Epithelial cell of alveolus of lung (primary cell): ENCODE measurements around the gene RPS6KA3. TPM values are rescaled to one million over a fixed set of nuclear protein-coding genes. Genes with fewer than 3 reads are reported as not detected.

Source experiments
- total RNA-seq: library from RNA; depleted of rRNA; stranded (reverse); fragments of >200 nt; gene quantifications from 2 replicates; pipeline ENCODE4 v1.2.1, GENCODE V29; 2015

Gene RPS6KA3
- 20.0 and 37.5 TPM in 2 replicates for total RNA-seq

DNA sequence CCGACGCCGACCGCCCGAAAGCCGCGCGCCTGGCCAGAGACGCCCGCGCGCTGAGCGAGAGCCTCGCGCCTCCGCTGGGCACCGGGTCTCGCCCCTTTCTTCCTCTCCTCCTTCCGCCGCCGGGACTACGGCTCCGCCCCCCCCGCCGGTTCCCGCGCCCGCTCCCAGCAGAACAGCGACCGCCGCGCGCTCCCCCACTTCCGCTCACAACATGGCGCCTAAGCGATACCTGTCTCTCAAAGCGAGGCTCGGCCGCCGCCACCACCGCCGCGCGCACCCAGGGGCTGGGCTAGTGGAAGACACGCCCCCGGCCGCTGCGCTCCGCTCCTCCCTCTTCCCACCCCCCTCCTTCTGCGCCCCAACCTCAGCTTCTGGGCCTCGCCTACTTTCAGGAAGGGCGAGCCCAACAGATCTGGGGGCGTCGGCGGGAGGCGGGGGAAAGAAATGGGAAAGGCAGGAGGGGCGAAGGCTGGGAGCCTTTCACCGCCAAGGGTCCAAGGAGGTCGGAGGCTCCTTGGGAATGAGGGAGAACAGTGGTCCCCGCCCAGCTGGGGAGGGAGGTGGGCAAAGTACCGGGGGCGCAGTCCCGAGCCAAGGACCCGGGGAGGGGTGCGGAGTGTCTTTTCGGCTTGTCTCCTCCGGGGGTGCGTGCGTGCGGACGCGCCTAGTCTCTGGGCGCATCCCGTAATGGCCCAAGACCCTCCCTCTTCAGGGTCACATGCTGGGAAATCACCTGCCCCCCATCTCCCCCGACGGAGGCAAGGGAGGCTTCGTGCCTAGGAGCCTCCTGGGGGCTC is at the start of gene RPS6KA3:
RPS6KA3 (minus strand) TSS at position 100 of the 797 bp plus-strand sequence. CDS start 277 bp downstream, outside the sequence.

DNA sequence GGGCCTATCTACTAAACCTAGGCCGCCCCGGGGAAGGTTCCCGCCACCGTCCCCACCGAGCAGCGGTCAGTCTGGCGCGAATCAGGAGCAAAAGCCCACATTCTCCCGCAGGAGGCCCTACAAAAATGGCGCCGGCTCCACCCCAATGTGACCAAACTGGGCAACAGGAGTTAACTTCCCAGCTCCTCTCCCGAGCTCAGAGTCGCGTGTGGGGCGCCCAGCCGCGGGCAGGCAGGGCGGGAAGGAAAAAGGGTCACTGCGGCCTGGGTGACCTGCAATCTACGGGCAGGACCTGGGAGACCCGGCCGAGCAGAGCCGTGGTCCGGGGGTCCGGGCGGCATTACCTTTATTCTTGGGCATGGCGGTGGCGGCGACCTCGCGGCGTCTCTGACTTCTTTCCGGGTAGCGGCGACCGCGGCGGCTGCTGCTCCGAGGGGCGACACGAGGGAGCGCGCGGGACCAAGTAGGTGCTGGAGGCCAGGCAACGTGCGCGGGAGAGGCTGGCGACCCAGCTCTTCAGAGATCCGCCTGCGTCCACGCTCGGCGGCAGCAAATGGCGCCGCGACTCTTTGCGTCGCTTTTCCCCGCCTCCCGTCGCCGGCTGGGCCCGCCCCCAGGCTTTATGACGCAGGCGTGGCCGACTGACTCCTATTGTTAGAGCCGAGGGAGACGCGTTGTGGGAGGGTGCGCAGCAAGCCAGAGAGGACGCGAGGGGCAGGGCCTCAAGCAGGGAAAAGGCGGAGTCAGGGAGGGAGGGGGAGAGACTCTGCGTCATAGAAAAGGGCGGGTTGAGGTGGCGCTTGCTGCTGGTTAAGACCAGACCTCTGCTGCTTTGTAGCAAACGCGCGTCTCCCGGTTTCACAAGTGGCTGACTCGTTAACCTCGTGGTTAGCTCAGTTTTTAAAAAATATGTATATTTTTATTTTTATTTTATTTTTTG is 125.2 kb downstream of the RPS6KA3 start, which contains the start of gene EIF1AX:
EIF1AX (minus strand) TSS at position 558 of the 940 bp plus-strand sequence; CDS start at position 360, 198 bp downstream.

DNA sequence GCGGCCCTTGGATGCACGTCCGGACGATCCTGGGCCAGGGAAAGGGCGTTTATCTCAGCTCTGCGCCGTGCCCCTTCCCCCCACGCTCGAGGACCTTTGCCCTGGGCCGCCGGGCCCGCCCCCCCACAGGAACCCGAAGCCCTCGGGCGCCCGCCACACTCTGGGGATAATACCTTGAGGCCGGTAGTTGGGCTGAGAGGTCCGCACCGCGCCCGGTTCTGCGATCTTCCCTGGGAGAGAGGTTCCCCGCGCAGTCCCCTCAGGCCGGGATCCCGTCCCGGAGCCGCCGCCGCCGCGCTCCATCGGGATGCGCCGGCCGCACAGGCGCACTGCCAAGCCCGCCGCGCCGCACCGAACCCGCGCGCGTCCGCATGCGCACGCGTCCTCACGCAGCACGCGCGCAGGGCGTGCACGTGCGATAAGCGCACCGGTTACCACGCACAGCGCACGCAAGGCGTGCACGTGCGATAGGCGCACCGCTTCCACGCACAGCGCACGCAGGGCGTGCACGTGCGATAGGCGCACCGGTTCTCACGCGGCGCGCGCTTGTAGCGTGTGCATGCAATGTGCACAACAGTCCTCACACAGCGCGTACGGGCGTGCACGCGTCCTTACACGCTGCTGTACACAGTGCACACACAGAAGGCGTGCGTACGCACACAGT is 150.0 kb downstream of the RPS6KA3 start, which contains the start of gene MAP7D2:
MAP7D2 (minus strand) TSS at position 331 of the 664 bp plus-strand sequence; CDS start at position 303, 28 bp downstream.

Other genes with a start within 250 kb of the RPS6KA3 start
- gene MAP7D2, start 150.0 kb downstream of the RPS6KA3 start, total RNA-seq, result under 0.01 and 0.96 TPM in 2 replicates
- 31.7 and 43.3 TPM in 2 replicates for gene EIF1AX, start 125.1 kb downstream of the RPS6KA3 start, total RNA-seq